Fibroblast of skin of abdomen (primary cell): ENCODE measurements around the gene MACF1.
"Not testable (repeated sequence)": the region's sequence is repeated elsewhere in the genome, so short reads cannot be mapped to it uniquely, and the experiment has no call there.

Experiments
- DNase-seq: peaks from one replicate; pipeline ENCODE4 v3.0.0-alpha.2; 2013

Gene MACF1

DNA sequence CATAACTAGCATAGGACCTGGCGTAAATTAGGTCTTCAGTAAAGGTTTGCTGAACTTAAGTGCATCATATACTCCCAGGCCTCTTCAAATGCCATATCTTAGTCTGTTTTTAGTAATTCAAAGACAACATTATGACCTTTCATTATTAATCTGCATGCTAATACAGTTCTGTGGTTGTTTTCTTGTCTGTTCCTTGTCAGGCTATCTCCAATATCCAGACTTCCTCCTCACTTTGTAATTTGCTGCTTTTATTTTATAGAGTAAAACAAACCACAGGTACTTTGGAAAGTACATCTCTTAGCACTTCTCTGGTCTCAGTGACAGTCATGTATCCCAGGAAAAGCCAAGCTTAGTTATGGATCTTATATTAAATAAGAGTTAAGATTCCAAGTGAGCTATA, 221.9 kb downstream of the MACF1 start:
- DNase-seq: no peak

DNA sequence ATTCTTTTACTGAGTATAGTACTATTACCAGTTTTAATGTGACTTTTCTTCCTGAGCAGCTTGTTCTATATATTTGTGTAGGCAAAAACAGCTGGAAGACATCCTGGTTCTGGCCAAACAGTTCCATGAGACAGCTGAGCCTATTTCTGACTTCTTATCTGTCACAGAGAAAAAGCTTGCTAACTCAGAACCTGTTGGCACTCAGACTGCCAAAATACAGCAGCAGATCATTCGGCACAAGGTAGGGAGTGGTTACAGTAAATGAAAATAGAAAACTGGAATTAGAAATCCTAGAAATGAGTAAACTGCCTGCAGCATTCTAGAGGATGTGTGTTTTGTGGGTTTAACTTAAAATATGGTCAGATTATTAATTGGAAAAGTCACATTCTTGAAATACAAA, 222.9 kb downstream of the MACF1 start:
- no peak for DNase-seq

GRCh38 chr1:39427912-39428311, 223.4 kb downstream of the MACF1 start:
- no peak for DNase-seq

- no peak for DNase-seq
These were observed 227.4 kb downstream of the MACF1 start for GRCh38 chr1:39431927-39432326.

DNA sequence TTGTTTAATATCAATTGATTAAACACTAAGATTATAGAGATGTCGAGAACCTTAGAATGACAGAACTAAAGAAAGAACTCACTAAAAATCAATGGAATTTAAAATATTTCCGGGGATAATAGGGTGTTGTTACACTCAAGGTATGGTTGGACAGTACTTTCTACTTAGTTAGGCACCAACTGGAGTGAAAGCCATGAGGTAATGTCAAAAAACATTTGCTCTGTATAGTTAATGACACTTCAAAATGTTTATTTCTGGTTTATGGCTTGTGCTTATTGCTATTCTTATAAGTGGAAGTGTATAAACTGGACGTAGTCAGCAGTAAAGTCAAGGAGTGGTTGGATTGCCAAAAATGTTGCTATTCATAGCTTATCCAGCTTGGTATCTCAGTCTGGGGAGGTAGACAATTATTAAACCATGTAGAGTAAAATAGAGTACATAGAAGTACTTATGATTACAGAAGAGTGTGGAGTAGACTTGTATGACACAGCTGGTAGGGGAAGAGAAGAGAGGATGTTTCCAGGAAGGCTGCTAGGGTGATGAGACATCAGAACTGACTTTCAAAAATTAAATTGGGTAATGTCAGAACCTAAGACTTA, 230.4 kb downstream of the MACF1 start:
- no peak for DNase-seq

DNA sequence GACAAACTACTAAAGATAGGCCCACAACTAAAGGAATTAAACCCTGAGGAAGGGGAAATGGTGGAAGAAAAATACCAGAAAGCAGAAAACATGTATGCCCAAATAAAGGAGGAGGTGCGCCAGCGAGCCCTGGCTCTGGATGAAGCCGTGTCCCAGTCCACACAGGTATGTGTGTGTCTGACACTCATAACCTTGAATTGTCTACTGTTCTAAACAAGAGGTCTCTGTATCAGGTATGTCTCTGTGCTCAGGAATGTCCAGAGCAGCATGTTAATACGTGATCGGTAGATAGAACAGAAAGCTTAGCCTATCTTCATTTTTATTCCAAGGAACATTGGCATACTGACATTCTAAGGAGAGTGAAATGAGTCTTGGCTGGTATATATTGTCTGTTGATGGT, 231.1 kb downstream of the MACF1 start:
- no peak for DNase-seq

DNA sequence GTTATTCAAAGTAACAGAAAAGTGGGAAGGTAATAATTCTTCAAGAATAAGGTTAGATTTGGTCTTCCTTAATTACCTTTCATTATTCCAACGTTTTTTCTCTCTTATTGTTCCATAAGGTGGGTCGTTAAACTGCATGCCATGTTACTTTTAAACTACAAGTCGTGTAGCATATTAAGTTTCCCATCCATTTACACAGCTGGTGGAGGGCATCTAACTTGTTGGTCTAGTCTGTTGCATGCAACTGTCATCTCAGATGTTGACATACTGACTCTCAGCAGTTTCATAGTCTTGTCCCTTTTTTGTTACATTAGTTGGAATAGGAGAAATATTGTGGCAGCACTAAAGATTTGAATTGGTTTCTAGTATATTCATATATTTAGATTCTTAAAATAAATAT, 232.3 kb downstream of the MACF1 start:
- no peak for DNase-seq

DNA sequence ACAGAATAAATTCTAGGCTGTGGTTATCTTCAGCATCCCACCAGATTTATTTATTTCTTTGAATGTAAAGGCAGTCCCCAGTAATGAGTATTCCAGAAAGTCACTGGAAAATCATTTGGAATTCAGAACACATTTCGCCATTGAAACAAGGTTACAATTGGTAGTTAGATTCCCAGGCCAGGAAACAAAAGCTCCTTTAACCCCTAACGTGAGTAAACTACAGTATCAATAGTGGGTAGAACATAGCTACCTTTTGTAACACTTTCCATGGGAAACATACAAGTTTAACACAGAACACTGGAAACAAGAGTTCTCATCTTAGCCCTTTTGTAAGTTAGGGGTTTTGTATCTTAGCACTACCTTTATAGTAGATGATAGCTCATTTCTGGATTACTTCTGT, 233.5 kb downstream of the MACF1 start:
- DNase-seq: no peak

DNA sequence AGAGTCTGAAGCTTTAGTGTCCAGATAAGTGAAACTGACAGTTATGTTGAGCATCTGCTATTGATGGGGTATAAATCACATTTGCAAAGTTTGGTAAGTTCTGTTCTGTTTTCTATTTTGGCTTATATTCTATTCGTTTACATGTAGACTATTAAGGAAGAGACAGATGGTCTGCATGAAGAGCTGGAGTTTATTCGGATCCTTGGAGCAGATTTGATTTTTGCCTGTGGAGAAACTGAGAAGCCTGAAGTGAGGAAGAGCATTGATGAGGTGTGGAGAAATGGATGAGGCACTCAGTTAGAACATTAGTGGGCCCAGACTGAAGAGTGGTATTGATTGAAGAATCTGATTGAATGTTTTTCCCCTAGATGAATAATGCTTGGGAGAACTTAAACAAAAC, 236.4 kb downstream of the MACF1 start:
- DNase-seq: no peak

- no peak for DNase-seq
These were observed 237.3 kb downstream of the MACF1 start for GRCh38 chr1:39441797-39442196.

DNA sequence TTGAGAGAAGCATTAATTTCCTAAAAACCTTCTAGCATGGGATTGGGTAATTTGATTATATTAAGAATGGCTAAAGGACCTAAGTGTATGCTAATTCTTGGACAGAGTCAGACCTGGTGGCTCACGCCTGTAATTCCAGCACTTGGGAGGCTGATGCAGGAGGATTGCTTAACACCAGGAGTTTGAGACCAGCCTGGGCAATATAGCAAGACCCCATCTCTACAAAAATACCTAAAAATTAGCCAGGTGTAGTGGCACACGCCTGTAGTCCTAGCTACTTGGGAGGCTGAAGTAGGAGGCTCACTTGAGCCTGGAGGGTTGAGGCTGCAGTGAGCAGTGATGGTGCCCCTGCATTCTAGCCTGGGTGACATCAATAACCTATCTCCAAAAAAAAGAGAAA, 241.1 kb downstream of the MACF1 start:
- no peak for DNase-seq

GRCh38 chr1:39446986-39447567, 242.6 kb downstream of the MACF1 start:
- DNase-seq: no peak

DNA sequence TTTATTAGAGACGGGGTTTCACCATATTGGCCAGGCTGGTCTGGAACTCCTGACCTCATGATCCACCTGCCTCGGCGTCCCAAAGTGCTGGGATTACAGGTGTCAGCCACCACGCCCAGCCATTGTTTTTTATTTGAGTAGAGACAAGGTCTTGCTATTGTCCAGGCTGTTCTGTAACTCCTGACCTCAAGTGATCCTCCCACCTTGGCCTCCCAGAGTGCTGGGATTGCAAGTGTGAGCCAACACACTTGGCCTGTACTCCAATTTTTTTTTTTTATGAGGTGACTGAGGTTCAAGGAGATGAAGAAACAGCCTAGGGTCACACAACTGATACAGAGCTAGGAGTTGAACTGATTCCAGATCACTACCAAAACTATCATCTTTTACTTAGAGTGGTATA, 245.5 kb downstream of the MACF1 start:
- not testable (repeated sequence) for DNase-seq

DNA sequence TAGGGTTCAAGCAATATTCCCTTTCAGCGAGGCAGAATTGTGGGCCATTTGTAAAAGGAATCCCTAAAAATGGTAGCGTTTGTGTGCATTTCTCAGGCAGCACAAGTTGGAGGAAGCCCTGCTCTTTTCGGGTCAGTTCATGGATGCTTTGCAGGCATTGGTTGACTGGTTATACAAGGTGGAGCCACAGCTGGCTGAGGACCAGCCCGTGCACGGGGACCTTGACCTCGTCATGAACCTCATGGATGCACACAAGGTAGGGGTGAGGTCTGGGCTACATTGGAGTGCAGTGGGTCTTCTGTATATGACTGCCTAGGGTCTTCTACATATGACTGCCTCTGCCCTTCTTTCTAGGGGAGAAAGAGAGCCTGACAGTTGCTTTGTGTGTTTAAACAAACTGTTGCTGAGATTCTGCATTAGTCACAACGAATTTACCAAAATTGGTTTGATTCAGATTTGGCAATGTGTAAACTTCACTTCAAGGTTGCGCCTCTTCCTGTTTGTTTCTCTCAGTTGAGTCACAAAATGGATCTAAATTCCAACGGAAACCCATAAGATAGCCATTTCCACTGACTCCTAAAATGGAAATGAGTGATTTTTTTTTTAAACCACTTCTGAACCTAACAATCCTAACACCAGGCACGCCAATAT, 246.6 kb downstream of the MACF1 start:
- peak; percentile 14 for DNase-seq

GRCh38 chr1:39452081-39452480, 247.6 kb downstream of the MACF1 start:
- DNase-seq: no peak

DNA sequence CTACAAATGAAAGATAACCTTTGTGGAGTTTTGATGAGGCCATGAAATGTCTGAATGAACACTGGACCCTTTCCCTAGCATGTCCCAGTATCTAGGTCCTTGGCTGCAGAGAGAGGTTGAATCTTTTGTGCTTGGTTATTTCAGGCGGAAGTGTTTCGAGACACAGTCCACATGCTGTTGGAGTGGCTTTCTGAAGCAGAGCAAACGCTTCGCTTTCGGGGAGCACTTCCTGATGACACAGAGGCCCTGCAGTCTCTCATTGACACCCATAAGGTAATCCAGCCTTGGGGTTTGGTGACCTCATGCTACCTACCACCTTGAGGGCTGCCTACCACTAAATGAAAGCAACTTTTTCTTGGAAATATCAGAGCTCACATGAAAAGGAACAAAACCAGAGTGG, 248.0 kb downstream of the MACF1 start:
- DNase-seq: no peak

DNA sequence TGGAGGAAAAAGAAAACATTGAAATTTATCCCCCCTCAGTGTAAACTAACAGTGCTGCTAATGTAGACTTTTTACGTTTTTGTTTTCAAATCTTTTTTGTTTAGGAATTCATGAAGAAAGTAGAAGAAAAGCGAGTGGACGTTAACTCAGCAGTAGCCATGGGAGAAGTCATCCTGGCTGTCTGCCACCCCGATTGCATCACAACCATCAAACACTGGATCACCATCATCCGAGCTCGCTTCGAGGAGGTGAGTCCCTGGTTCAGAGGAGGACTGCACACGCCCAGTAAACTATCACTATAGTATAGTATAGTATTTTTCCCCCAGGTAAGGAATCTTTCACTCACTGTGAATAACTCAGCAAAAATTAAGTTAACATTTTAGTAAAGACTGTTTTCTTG, 249.1 kb downstream of the MACF1 start:
- DNase-seq: peak; percentile 16

- DNase-seq: no peak
These were observed 254.5 kb downstream of the MACF1 start for GRCh38 chr1:39458991-39459390.

- DNase-seq: peak; percentile 4
These were observed 257.6 kb downstream of the MACF1 start for GRCh38 chr1:39462074-39462473.

GRCh38 chr1:39466413-39467107, 262.1 kb downstream of the MACF1 start:
- no peak for DNase-seq

- not testable (repeated sequence) for DNase-seq
These were observed 262.7 kb downstream of the MACF1 start for GRCh38 chr1:39467108-39467720.

DNA sequence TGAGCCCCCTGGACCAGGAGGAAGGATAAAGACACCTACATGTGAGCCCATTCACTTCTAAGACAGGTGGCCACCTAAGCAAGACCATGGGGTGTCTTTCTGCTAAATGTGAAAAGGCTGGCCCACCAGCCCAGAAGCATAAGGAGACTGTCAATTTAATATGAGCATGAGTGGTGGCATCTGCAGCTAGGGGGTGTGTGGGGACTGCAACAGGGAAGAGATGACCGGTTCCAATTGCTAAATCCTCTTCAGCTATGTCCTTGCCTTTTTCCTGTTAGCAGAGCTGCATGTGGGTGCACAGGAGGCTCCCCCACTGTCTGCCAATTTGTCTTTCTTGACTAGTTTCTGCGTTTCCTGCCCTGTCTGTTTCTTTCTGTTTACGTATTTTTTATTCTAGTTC, 264.7 kb downstream of the MACF1 start:
- DNase-seq: no peak

DNA sequence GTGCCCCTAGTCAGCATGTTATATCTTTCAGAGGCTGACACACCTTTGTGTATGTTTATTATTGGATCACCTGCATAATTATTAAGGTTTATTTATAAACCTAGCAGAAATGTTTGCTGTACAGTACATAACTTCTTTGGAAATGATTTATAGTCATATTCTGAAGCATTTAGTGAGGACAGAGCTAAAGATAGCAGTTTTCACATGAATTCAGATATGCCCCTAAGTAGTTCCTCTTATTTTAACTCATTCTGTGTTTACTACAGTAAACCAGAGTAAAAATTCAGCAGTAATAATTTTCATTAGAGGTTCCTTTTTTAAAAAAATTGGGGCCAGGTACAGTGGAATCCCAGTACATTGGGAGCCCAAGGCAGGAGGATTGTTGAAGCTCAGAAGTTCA, 265.5 kb downstream of the MACF1 start:
- no peak for DNase-seq
